HG03045 (cell line): Measurements from ENCODE around the gene EGR1.

ENCODE experiments used
- ATAC-seq: cut with Tn5 transposase; IDR thresholded peaks from one replicate; pipeline ENCODE4 v1.9.1; 2021; ENCODE audit warnings: mild to moderate bottlenecking, moderate library complexity; ENCODE audit not compliant: unreplicated experiment

The EGR1 gene

GRCh38 chr5:138465261-138466124 lies at the start of gene EGR1:
Gene EGR1 (plus strand): TSS chr5:138465479. CDS start chr5:138465762, 283 bp downstream.
- peak; percentile 57 for ATAC-seq

DNA sequence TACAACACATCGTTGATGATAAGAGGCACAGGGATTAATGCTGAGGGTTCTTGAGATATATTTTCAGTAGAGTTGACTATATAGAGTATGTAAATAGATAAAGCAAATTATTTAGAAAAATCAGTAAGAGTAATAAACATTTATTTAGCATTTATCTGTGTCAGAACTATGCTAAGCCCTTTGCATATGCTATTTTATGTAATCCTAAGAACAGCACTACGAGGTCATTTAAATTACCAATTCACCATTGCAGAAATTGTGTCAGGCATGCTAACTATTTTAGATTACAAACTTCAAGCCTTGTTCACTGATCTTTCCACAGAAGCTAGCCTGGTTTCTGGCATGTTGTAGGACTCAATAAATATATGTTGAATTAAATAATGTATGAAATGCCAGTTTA lies 46.8 kb upstream of the EGR1 start:
- ATAC-seq = no peak

DNA sequence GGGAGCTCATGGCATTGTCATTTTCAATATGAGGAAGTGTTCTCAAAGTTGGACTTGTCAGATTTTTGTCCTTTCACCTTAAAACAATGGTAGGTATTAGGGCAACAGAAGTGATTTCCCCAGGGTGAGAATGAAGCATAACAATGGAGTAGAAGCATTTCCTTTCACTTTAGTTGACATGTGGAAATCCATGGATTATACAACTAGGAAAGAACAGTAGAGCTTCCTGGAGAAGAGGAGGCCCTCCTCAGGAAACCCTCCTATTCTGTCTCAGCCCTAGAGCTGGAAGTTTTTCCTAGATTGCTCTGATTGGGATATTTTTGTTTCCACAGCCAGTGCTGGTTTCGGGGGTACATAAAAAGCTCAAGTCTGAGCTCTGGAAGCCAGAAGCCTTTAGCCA lies 40.2 kb upstream of the EGR1 start:
- no peak for ATAC-seq

- no peak for ATAC-seq
Observed at GRCh38 chr5:138435943-138436342, 29.3 kb upstream of the EGR1 start.

- no peak for ATAC-seq
Observed at GRCh38 chr5:138438003-138438723, 27.1 kb upstream of the EGR1 start.

GRCh38 chr5:138438724-138439476 lies 26.4 kb upstream of the EGR1 start, which contains the start of gene REEP2:
Gene REEP2 (plus strand): TSS chr5:138439057. CDS start chr5:138439209, 152 bp downstream.
- ATAC-seq = peak; percentile 63

- ATAC-seq = no peak
Observed at GRCh38 chr5:138439477-138440158, 25.7 kb upstream of the EGR1 start.

DNA sequence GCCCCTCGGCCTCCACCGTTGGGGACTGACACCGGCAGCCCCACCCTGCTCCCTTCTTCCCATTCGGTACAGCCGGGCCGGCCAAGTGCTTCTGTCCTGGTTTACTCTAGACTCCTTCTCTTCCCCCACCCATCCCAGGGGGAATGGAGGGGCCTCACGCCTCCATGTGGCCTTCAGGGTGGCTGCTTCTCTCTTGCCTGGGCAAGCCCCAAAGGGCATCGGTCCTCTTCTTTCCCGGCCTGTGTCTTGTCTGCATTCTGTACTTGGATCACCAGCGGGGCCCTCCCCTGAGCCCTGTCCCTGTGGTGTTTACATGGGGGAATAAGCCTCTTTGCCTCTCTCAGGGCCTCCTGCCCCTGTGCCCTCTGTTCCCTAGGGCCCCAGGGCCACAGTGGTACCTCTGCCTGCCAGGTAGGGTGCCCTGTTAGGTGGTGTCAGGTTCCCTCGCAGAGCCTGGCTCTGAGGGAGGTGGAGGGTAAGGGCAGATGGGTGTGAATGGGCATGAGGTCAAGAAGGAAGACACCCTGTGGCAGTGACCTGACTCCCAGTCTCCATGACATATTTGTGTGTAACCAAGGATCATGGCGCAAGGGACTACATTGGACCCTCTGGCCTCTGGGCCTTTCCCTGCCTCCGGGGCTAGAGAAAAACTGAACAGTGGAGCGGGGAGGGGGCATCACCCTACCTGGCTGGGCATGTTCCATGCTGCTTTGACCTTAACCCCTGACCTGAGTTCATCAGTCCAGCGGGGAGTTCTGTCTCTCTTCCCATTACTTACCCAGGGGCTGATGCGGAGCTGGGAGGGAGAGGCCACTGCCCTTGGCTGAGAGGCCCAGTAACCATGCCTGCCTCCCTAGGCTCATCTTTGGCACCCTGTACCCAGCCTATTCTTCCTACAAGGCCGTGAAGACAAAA lies 24.9 kb upstream of the EGR1 start:
- ATAC-seq = no peak

DNA sequence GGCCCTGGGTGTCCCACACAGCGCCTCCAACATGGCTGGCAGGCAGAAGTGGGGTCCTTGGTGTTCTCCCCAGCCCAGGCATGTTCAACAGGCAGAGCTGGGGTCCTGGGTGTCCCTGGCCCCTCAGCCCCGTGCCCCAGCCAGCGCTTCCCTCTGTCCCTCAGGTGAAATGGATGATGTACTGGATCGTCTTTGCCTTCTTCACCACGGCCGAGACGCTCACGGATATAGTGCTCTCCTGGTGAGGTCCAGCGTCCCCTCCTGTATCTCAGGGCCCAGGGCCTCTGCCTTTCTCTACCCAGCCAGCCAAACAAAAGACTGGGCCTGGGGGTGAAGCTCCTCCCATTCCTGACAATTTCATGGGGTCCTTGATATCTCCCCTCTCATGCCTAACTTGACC lies 24.1 kb upstream of the EGR1 start:
- ATAC-seq = no peak

- ATAC-seq = no peak
Observed at GRCh38 chr5:138444078-138444773, 21.1 kb upstream of the EGR1 start.

DNA sequence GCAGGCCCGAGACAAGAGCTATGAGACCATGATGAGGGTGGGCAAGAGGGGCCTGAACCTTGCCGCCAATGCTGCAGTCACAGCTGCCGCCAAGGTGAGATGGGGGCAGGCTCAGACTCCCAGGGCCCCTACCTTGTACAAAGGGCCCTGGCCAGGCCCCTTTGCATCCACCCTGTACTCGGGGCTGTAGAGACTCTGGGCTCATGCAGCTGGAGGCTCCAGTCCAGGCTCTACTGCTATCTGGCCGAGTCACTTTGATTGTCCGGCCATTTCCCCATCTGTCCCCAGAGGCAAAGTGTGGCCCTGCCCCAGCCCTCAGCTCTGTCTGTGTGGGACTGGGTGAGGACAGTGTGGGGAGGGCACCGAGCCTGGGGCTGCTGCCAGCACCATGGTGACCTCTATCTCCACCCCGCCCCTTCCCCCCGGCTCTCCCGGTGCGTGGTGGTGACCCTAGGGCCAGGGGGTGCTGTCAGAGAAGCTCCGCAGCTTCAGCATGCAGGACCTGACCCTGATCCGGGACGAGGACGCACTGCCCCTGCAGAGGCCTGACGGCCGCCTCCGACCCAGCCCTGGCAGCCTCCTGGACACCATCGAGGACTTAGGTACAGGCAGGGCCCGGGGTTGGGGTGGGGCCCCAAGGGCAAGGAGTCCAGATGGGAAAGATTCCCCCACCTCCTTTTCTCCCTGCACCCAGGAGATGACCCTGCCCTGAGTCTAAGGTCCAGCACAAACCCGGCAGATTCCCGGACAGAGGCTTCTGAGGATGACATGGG lies 20.3 kb upstream of the EGR1 start:
- ATAC-seq = no peak

DNA sequence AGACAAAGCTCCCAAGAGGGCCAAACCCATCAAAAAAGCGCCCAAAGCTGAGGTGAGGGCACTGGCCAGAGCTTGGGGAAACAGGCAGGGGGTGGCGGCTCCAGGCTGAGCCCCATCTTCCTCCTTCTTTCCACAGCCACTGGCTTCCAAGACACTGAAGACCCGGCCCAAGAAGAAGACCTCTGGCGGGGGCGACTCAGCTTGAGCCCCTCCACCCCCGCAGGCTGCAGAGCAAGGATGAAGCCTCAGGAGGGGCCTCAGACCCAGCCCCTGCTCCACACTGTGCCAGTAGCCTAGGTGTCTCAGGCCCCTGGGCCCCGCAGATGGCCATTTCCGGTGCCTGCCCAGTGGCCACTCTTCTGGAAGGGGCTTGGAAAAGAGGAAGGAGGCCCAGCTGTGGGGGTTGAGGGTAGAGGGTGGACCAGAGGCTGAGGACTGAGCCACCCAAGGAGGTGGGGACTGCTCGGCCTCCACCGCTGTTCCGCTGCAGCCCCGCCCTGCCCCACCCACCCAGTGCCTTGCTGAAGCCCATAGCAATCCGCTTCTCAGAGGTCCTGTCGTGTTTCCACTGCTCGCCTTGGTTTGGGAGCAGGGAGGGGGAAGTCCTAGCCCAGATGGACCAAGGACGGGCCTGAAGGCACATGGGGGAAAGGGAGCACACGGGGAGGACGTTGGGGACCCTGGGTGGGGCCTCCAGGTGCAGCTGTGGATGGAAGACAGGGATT lies 19.6 kb upstream of the EGR1 start:
- ATAC-seq = no peak

DNA sequence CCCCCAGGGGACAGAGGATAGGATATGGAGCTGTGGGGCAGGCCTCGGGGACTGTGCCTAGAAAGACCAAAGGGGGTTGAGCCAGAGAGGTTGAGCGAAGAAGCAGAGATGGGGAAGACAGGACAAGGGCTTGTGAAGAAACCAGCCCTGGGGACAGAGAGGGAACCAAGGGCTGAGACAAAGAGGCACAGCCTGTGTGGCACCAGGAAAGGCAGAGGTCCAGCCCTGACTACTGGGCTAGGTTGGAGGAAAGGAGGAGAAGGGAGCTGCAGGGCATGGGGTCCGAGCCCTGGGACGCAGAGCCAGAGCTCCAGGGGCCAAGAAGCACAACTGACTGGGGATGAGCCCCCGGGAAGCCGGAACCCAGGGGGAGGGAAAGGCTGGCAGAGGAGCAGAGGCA lies 17.2 kb upstream of the EGR1 start:
- no peak for ATAC-seq

- ATAC-seq = no peak
Observed at GRCh38 chr5:138448481-138449398, 16.5 kb upstream of the EGR1 start.

- peak; percentile 64 for ATAC-seq
Observed at GRCh38 chr5:138449501-138450239, 15.6 kb upstream of the EGR1 start.

DNA sequence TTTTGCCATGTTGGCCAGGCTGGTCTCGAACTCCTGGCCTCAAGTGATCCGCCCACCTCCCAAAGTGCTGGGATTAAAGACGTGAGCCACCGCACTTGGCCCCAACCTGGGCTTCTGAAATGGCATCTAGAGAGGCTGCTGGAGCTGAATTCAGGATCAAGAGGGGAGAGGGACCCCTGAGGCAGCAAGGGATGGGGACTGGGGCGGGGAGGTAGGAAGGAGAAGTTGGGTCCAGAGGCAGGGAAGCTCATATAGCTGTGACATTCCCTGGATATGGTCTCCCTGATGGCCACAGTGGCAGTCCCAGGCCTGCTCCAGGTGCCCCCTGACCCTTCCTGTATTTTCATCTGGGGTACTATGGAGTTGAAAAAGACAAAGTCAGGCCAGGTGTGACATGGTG lies 14.3 kb upstream of the EGR1 start:
- no peak for ATAC-seq
